Ramos (cell line): ENCODE data around the gene COL9A2.

Experiments
- in situ Hi-C: fragments of 300-500 bp; cut with MboI; formaldehyde crosslinking; loops from one replicate; pipeline ENCODE4 v1.14.3; 2022; ENCODE audit warnings: low sequenced_read_pairs; ENCODE audit not compliant: unreplicated experiment

COL9A2 gene

DNA sequence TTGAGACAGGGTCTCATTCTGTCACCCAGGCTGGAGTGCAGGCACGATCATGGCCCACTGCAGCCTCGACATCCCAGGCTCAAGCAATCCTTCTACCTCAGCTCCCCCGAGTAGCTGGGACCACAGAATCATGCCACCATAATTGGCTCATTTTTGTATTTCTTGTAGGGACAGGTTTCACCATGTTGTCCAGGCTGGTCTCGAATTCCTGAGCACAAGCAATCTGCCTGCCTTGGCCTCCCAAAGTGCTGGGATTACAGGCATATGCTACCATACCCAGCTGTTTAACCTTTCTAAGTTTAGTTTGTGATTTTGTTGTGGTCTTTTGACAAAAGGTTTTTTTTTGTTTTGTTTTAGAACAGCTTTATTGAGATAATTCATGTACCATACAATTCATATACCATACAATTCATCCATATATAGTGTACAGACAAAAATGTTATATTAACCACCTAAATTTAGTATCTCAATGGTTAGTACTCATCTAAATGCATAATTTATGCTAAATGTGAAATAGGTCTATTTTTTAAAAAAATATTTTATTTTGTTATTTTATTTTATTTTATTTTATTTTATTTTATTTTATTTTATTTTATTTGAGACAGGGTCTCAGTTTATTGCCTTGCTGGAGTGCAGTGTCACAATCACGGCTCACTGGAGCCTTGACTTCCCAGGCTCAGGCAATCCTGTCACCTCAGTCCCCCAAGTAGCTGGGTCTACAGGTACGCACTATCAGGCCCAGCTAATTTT is 50.1 kb downstream of the COL9A2 start:
- in situ Hi-C loops = no loop called here

DNA sequence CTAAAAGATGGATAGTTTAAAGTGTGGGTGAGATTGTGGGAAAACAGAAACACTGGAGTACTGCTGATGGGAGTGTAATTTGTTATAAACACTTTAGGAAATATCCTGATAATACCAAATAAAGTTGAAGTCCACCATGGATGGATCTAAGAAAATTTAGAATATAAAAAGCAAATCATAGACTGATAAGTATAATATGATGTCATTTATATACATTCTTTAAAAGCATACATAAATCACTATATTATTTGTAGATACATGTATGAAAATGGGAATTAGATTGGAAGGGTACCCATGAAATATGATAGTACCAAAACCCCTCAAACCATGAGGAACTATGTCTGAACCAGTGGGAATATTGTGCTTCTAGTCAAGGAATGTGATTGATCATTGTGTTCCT is 51.2 kb downstream of the COL9A2 start:
- in situ Hi-C loops = no loop called here

DNA sequence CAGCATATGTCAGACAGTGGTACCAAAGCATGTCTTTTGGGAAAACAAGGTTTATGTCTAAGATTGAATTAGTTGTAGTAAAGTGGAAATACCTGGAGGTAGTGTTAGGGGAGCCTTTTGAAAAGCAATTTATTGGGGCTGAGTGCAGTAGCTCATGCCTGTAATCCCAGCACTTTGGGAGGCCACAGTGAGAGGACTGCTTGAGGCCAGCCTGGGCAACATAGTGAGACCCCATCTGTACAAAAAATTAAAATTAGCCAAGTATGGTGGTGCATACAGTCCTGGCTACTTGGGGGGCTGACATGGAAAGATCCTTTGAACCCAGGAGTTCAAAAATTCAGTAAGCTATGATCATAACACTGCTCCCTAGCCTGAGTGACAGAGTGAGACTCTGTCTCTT is 51.8 kb downstream of the COL9A2 start:
- in situ Hi-C loops = no loop called here

DNA sequence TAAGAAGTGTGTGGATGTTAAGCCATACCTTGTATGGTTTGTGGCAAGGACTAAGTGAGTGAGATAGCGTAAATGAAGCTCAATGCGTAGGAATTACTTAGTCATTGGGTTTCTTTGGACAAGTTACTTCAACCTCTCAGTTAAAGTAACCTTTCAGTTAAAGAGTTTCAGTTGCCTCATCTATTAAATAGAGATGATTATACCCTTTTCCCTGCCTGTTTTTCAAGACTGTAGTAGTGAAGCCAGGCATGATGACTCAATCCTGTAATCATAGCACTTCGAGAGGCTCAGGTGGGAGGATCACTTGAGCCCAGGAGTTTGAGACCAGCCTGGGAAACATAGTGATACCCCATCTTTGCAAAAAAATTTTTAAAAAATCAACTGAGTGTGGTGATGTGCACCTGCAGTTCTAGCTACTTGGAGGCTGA is 52.7 kb downstream of the COL9A2 start:
- in situ Hi-C loops = no loop called here

DNA sequence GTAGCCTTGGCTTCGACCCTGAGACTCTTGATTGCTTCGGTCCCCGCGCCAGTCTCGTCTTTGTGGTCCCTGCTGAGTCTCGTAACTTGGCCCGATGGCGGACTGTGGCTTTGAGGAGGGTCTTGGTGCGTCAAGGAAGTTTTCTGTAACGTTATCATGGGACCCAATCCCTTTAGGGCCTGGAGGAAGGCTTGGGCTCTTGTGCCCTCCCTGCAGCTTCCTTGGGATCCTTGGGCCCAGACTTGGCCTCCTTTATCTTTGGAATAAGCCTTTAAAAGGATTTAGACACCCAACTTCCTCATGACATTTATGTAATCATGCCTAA is 58.7 kb downstream of the COL9A2 start:
- in situ Hi-C loops = no loop called here

DNA sequence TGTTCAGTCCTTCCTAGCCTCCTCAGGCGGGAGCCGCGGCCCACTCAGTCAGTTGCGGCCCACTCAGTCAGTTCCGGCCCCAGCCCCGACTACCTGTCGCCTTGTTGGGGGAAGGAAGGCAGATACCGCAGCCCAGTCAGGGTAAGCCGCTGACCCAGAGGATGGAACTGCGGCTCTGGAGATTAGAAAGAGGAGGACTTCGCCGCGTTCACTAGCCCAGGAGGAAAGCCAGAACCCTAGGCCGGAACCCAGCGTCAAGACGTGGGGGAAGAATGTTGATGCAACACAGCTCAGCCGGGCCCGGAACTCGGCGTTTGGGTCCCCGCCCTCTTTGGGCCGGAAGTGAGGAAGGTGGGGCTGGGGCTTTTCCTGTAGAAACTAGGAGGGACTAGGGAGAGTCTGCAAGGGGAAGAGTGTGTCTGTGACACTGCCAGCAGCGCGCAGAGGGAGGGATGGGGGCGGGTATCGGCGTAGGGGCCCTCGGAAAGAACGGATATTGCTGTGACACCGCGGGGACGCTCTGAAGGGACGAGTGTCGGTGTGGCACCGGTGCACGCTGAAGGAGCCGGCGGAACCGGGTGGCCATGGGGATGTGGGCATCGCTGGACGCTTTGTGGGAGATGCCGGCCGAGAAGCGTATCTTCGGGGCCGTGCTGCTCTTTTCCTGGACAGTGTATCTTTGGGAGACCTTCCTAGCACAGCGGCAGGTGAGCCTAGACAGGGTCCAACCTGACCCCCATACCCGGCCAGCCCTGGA is 59.2 kb downstream of the COL9A2 start, which contains the start of gene ZMPSTE24:
ZMPSTE24 (plus strand) TSS at position 549 of the 757 bp plus-strand sequence; CDS start at position 585, 36 bp downstream.
- in situ Hi-C loops = no loop called here

DNA sequence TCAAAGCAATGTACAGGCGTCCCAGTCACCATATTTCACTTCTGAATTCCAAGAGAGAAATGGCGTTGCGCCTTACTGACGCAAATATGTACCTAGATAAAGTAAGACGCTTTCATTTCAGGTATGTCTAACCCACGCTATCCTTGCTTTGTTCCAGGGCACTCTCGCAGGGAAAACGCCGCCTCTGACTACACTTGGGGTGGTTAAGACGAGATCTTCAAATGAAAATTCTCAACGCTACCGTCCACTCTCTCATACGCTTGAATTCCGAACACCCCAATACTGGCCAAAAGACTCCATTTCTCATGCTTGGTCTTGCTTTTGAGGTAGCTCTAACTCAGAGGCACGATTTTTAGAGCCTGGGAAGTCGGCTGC is 59.8 kb downstream of the COL9A2 start:
- in situ Hi-C loops = no loop called here

DNA sequence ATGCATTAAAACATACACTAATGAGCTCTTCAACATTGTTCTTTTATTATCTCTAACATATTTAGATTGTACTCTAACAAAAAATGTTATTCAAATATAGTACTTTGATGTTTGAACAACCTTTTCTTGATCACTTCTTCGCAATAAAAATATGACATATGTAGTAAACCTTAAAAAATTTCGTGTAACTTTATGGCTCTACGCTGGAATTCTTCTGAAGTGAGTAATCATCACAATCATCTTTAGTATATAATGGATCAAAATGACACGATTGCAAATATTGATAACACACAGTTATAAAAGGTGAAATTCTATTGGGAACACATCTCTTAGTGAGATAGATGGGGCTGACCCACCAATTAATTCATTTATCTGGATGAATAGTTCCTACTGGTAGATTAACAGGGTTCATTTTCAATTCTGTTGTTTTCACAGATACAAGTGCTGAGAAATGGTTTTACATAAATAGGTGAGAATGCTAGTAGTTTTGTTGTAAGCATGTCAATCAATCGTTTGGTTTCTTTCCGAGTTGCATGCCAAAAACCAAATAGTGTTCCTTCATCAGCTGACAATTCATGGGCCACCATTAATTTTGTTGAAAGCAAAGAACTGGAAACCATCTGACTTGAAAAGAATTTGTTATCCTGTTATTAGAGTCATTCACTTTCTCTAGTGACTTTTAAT is 60.5 kb downstream of the COL9A2 start:
- in situ Hi-C loops = no loop called here

DNA sequence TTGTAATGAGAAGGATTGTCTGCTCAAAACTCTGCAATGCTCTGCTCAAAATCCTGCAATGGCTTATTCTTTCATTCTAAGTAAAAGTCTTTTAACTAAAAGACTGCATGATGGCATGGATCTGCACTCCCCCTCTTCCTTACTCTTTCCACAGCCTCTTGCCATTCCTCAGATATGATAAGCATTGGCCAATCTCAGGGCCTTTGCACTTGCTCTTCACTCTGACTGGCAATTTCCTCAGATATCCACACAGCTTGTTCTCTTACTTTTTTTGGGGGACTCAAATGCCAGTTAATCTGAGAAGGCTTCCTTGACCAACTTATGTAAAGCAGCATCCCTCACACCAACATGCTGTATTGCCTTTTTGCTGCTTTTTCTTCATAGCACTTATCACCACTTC is 61.9 kb downstream of the COL9A2 start:
- in situ Hi-C loops = no loop called here

DNA sequence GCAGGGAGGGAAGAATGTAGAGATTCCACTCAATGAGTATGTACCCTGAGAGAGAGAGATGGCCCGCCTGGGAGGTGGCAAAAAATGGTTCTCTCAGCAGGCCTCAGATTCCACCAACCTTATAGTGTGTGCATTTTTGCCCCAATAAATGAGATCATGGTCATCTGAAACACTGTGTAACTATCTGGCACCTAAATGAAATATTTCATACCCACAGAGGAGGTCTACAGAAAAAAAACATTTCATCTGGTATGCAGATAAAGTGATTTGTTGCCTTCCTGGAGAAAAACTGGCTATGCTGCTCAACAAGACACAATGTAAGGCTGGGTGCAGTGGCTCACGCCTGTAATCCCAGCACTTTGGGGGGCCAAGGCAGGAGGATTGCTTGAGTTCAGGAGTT is 64.5 kb downstream of the COL9A2 start:
- in situ Hi-C loops = no loop called here

DNA sequence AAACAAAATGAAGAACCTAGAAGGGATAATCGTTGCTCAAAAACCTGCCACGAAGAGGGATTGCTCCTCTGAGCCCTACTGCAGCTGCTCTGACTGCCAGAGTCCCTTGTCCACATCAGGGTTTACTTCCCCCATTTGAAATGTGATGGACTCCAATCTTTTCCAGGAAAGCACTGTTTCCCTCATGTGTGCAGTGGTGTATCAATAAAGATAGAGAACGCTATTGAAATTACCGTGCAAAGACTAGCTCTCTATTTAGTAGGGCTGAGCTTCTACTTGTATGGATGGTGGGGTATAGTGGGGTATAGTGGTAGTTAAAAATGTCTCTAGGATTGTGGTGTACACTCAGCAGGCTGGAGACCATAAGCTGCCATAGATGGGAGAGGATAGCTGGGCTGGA is 65.6 kb downstream of the COL9A2 start:
- in situ Hi-C loops = no loop called here
